Measurements from ENCODE around the gene ABHD10.

The ABHD10 gene

DNA sequence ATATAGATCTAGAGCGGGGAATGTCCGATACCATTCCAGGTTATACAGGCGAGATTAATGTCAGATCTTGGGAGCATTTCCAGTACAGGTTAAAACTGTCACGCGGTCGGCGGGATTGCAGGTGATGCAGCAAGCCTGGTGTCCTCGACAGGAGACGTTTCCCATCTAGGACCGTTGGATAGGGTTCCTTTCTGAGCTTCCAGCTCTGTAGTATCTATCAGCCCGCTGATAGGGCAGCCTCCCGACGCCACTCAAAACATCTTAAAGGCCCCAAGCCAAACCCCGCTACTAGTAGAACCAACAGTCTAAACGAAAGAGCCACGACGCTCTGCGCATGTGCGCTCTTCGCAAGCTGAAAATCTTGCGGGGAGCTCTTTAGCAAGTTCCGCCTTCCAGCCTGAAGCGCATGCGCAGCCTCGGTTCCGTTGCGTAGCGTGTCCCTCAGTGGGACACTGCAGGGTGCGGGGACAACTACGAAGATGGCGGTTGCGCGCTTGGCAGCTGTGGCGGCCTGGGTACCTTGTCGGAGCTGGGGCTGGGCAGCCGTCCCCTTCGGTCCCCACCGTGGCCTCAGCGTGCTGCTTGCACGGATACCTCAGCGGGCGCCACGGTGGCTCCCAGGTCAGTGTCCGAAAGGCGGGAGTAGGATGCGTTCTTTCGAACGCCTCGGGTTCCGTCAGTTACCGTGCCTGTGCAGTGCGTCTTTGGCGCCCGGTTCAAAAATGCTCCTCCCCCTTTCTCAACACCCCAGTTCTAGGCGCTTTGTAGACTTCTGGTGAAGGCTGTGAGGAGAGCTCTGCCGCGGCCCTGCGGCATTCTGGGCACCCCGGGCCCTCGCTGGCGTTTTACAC is at the start of gene ABHD10:
TSS of gene ABHD10 (plus strand) at position 444 of the 851 bp plus-strand sequence. CDS start at position 480, 36 bp downstream.
- peak; percentile 55 for DNase-seq

DNA sequence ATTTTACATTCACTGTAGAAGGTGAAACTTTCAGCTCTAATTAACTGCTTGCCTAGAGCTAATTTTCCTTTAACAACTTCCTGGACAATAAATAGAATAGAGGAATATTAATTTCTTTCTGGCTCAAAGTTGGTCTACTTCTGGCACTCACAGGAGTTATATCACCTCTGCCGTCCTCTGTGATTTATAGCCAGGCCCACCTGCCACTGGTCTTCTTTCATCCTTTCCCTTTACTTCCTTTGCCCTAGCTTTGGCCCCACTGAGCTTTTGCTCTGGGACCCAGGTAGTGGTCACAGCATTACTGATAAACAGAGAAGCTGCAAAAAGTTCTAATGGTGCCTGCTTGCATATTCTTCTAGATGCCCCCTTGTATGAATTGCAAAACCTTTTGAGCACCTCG is 49.3 kb upstream of the ABHD10 start:
- no peak for DNase-seq

DNA sequence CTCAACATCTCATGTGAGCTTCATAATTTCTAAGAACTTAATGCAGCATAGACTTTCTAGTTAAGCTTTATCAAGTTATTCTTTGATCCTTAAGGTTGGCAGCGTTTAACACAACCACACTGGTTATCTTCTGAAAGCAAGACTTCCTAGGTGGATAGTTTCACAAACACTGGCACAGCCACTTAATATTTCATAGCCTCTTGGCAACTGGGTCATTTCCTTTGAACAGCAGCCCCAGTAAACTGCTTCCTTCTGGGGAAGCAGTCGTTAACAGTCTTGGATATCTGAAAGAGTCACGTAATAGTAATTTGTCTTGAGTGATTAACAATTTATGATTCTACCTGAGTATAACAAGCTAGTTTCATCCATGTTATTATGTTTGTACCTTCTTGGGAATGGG is 45.9 kb upstream of the ABHD10 start:
- no peak for DNase-seq

DNA sequence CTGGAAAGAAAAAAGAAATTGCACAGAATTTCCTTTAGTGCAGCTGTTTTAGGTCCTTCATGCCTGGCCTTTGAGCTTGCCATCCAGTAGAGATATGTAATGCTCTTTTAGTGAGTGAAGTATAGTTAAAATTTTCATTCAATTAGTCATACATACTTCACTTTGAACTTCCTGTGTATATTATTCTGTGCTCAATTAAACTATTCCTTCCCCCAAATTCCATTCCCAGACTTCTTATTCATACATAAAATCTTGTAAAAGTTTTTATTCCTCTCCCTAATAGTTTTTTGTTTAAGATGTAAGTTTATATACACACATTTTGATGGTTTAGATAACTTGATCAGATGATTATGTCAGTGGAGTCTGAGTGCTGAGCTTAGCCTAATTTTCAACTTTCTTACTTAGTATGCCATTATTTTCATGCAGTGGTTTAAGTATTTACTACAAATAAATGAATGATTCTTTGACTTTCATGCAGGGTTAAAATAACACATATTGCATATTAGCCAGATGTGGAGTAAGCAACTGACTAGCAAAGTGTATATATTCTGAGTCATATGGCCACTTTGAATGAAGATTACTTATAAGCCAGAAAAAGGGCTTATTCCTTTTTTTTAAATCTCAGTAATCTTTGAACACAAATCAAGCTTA is 42.5 kb upstream of the ABHD10 start:
- no peak for DNase-seq

DNA sequence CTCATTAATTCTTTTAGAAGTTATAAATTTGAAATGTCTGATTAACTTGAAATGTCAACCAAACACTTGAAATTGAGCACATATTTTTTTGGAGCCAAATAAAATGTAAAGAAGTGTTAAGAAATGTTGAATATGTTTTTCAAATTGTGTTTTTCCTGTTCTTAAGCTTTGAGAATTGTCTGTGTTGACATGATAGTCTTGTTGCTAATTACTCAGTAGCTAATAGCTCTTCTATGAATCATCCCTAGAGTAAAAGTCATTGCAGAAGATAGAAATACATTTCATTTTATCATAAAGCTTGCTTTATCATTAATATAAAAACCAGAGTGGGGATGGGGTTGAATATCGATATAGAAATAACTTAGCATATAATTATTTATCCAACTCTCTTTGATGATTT is 41.9 kb upstream of the ABHD10 start:
- DNase-seq: no peak

DNA sequence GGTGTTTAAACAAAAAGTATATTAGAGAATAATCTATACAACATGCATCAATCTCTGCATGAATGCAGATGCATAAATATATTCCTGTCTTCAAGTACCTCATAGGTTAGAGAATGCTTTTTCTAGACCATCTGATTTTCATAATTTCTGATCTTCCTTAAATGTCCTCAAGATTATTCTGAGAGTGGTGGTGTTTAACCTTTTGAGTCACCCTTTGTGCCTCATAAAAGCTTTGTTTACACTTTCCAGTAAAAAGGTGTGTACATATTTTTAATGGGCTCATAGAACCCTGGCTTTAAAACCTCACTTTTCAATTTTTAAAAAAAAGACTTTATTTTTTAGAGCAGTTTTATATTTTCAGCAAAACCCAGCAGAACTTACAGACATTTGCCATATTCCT is 41.0 kb upstream of the ABHD10 start:
- DNase-seq: no peak

DNA sequence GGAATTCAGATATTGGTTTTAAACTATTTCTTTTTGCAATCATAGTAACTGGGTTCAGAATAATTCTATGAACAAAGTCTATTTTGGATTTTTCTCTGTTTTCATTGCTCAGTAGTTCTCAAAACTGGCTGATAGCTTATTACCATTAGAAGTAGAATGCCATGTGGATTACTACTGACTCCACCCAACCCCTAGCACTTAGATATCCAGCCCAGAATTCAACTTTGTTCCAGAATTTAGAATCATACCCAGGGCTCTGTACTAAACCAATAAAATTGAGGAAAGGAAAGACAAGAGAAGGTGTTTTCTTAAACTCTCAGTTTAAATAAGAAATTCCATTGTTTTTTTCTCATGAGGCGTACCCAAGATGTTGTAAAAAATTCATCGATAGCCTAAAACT is 39.0 kb upstream of the ABHD10 start:
- DNase-seq: no peak

DNA sequence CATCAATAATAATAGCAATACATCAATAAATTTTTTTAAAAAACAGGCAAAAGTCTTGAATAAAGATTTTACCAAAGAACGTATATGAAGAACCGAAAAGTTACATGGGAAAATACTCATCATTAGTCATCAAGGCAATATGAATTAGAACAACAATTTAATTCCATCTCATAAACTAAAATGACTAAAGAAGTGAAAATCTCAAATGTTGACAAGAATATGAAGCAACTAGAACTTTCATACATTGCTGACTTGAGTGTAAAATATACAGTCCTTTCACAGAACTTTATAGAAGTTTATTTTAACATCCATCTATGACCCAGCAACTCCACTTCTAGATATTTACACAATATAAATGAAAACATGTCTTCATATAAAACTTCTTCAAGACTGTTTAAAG is 35.3 kb upstream of the ABHD10 start:
- no peak for DNase-seq

DNA sequence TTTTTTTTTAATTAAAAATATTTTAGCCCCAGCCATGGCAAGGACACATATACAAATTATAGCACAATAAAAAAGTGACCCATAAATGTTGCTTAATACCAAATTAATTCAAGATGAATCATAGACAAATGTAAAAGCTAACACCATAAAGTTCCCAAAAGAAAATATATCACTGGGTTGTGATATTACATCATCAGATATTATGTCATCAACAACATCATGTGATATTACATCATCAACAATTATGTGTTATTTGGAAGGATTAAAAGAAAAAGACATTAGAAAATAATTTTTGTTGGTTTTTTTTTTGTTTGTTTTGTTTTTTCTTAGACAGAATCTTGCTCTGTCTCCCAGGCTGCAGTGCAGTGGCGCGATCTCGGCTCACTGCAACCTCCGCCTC is 34.5 kb upstream of the ABHD10 start:
- no peak for DNase-seq

DNA sequence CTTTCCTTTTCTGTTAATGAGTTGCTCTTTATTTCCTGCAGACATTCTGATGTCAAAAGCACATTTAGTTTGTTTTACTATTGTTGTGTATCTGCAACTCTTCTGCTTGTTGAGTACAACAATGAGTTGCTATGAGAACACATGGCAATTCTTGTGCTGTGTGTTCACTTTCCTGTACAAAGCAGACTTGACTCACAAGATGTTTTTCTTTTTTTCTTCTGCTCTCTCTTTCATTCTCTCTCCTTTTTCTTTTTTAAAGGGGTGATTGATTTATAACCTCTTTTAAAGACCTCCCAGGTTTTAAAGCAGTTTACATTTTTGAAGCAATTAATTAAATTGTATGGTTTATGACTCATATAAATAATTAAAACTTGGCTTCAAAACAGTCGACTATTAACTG is 31.6 kb upstream of the ABHD10 start:
- DNase-seq: no peak

DNA sequence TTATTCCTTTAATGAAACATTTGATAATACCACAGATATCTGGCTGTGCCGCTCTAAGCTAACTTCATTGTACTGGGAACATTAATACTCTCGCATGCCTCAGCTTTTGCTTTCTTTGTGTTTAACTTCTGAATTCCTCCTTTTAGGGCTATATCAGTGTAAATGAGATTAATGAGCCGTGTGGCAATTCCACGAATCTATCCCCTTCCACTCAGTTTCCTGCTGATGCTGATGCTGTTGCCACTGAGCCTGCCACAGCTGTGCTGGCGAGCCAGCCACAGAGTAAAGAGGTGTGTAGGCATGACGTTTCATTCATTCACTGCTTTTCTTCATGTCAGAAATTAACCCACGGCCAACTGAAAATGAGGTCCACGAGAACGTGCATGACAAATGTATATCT is 30.0 kb upstream of the ABHD10 start:
- no peak for DNase-seq

DNA sequence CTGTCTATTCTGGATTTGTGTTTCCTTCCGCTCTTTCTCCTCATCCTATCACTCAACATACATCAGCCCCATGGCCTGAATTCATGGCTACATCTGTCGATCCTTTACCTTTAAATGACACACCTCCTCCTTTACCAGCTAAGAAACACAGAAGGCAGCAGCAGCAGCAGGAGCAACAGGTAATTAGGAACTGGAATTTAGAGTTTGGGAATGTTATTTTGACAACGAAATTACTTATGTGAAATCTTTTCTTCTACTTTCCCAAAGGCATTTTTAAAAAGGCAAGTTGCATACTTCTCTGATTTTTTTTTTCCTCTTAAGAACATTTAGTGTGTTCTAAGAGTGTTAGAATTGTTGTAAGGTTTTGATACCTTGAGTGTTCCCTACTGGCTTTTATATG is 29.1 kb upstream of the ABHD10 start:
- no peak for DNase-seq

DNA sequence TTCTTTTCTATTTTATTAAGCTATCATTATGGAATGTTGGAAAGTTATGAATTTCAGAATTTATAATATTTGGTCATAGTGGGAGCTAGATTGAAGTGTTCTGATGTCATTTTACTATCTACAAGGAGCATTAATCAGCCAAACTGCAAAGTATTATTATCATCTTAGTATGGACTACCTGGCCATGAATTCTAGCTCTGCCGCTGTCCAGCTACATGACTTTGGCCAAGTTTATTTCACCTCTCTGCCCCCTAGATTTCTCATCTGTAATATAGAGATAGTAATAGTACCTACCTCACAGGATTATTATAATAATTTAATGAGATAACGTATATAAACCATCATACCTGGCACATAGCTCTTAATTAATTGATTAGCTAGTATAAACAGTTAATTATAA is 27.8 kb upstream of the ABHD10 start:
- DNase-seq: no peak

DNA sequence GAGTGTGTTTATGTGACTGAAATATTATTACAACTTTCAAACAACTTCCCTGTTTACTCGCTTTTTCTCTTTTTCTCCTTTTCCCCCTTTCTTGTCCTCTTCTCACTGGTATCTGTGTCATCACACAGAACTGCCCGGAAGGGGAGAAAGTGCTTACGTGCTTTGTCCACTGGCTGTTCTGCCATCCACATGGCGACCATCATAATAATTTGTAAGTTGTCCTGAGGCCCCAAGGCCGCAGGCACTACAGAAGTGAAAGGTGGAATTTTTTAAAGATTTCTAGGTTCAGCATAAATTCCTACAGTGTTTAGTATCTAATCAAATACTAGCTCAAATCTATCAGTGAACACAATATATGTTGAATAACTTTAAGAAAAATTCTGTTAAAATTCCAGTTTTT is 26.7 kb upstream of the ABHD10 start:
- DNase-seq: no peak

DNA sequence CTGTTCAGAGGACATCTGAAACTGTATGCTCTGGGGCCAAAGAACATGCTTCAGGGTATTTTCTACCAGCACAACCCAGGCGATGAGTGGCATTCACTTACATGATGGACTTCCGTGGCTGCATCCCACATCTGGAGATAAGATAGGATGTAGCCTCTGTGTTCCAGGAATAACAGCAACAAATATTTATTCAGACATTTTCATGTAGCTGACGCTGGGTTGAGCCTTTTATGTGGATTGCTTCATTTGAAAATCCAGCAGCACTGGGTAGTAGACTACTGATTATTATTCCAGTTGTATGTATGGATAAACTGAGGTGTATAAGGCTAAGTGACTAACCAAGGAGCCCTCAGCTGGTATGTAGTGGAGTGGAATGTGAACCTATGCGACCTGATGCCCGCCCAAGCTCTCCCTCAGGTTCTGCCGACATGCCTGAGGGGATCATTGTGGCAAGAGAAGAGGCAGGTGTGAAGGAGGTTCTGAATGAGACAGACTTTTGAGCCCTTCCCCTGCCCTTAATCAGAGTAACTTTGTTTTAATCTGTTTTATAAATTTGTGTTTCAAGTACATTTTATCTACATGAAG is 25.9 kb upstream of the ABHD10 start:
- DNase-seq: no peak

DNA sequence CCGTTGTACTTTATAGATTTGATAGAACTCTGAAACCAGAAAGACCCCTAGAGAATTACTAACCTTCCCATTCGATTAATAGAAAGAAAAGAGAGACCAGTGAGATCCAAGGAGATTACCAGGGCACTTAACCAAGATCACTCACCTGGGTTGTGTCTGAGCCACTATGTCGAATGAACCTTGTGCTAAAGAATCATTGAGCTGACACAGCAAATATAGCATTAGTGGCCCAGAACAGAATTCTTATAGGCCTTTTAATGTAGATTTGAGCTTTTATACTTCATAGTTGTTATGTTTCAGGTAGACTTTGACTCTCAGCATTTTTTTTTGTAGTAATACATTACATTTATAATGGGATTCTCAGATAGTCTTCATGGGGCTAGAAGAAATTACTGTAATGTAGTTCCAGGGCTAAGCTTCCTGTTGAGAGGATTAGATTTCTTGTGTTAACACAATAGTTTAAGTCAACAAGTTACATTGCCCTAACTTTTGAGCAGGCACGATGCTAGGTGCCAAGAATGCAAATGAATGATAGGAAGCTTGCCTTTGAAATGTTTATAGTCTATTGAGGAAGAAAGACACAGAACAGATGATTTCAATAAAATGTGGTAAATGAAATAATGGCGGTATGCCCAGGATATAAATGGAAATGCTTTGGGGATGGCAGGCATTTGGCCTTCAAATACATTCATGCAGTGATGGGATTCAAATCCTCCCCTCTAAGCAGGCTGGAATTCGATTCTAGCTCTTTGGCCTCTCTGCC is 24.4 kb upstream of the ABHD10 start:
- DNase-seq: no peak

DNA sequence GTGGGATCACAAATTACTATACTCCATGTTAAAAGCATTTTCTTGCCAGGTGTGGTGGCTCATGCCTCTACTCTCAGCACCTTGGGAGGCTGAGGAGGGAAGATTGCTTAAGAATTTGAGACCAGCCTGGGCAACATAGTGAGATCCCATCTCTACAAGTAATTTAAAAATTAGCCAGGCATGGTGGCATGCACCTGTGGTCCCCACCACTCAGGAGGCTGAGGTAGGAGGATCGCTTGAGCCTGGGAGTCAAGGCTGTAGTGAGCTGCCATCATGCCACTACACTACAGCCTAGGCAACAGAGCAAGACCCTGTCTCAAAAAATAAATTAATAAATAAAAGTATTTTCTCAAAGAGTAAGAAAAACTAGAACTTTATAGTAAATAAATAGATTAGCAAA is 22.9 kb upstream of the ABHD10 start:
- no peak for DNase-seq

DNA sequence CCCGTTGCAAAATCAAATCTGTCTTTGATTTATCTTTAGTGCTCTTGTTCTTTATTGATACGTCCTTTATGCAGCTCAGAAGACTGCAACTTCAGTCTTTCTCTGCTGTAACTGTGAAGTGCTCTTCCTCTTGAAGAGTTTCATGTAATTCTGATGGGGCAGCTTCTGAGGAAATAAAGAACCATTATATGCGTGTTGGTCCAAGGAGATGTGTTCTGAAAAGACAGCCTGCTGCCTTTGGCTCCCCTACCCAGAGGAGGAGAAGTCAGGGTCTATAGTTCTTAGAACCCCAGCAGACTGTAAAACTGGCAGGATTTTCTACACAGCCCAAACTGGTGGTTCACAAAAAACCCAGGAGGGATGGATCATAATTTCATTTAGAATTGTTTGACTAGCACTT is 22.4 kb upstream of the ABHD10 start:
- no peak for DNase-seq

DNA sequence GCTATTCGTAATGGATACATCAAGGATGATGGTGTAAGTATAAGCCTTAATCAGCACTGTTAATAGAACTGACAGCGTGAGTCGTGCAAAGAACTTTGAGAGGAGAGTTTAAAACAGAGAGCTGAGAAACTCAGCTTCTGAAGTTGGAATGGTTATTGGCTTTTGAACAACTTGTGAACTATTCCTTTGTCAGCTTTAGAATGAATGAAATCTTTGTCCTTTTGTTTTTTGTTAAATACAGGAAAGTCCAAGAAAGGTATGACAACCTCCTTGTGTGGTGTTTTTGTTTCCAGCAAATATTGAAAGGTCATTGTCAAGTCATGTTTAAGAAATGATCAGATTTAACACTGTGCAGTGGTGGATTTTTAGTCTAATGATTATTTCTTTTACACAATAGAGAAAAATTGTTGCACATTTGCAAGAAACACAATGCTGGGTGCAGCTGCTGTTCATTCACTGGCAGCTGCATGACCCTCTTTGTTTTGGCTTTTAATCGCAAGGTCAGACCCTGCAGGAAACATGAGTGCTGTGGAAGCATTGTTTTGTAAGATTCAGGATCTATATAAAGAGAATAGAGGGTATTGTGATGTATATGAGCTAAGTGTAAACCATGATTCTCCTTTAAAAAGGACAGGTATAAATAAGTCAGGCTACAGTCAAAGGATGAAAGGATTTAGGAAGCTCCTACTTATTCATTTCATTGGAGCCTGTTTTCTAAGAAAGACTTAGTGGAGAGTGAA is 21.7 kb upstream of the ABHD10 start:
- DNase-seq: no peak

DNA sequence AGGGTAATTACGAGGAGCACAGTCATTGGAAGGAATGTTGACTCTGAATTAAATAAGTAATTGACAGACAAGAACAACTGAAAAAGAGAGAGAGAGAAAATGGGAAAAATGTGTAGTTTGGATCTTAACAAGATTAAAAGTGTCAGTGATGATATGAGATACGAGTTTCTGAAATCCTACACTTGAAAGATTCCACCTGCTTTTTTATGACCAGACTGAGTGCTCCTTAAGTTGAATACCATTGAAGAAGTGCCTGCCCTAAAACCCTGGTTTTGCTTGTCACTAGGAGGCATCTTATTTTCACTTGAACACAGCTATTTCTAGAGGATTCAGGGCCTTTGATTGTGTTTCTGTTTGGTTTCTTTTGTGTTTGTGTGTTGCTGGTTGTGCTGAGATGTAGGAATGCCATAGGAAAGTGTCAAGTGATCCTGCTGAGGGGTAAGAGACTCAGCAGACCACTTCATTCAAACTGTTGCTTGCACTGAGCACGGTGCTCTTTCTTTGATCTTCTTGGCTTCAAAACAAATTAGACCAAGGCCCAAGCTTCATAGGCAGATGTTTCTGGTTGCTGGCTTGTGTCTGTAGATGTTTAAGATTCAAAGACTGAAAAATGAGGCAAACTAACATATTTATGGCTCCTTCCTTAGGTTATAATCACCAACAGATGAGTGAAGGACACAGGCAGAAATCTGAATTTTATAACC is 17.2 kb upstream of the ABHD10 start:
- no peak for DNase-seq

DNA sequence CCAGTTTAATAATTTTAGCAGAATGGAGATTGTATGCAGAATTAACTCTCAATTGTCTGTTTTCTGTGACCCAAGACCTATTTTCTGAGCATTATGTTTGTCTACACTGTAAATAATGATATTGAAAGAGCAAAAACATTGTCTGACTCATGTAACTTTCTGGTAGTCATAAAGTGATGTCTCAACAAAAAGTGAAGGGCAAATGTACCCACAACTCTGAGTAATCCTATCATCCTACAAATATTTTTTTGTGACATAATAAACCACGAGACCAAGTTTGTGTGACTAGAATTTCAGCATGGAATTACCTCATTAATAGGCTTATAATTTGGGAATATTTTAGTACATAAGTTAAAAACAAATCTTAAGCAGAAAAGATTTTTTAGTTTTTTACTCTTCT is 15.4 kb upstream of the ABHD10 start:
- DNase-seq: no peak

DNA sequence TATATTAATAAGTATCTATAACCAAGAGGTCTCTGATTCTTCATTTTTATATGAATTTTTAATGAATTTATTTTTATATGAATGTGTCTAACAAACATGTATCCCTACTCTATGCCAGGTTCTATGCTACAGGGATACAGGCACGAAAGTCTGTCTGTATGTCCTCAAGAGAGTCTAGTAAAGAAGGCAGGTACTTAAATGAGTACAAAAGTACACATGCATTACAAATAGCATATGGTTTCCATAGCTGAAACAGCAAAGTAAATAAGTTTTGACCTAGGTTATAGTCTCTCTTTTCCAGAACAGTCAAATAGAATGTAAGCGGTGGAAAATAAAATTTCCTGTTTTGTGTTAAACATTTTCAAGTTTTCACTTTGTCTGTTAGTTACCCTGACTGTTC is 13.3 kb upstream of the ABHD10 start:
- no peak for DNase-seq

Measured in 8988T (cell line).